ENCODE data around the gene SEZ6. TPM values are rescaled to one million over a fixed set of nuclear protein-coding genes. Genes with fewer than 3 reads are reported as not detected.
"Not testable (repeated sequence)": the region's sequence is repeated elsewhere in the genome, so short reads cannot be mapped to it uniquely, and the experiment has no call there.

SEZ6 gene
- total RNA-seq, 2 donors from 2014 or later: 0.37 TPM; not detected in 1

DNA sequence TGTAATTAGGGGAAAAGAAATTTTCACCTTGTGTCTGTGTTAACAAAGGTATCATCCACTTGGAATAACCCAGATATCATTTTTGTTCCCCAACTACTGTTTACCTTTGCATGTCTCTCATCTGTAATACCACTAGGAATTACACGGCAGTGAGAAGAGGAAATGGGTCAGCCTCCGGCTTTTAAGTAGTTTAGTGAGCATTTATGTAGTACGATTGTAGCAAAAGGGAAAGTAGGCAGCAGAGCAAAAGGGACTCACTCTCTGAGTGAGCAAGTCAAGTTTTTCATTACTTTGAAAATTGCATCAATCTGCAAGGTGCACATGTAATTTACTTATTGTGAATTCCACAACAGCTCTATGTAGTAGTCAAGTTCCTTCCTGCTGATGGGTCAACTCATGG lies 65.7 kb downstream of the SEZ6 start:
- no peaks in the 10 kb centered on the region for H3K36me3 ChIP-seq
- H3K4me3 ChIP-seq: no peak overlapping the region
- no peaks in the 10 kb centered on the region for H3K9me3 ChIP-seq
- no peak for DNase-seq
- intact Hi-C loops (cut with DNase I): no loop called here
- no peaks in the 10 kb centered on the region for H3K27me3 ChIP-seq
- no peaks in the 10 kb centered on the region for H3K4me1 ChIP-seq
- no peak overlapping the region for H3K27ac ChIP-seq
- H3K9ac ChIP-seq (ENCODE audit: low read depth in 2 of 2, low read length in 2 of 2): no peak overlapping the region
- TF ChIP-seq, protein P1, sequence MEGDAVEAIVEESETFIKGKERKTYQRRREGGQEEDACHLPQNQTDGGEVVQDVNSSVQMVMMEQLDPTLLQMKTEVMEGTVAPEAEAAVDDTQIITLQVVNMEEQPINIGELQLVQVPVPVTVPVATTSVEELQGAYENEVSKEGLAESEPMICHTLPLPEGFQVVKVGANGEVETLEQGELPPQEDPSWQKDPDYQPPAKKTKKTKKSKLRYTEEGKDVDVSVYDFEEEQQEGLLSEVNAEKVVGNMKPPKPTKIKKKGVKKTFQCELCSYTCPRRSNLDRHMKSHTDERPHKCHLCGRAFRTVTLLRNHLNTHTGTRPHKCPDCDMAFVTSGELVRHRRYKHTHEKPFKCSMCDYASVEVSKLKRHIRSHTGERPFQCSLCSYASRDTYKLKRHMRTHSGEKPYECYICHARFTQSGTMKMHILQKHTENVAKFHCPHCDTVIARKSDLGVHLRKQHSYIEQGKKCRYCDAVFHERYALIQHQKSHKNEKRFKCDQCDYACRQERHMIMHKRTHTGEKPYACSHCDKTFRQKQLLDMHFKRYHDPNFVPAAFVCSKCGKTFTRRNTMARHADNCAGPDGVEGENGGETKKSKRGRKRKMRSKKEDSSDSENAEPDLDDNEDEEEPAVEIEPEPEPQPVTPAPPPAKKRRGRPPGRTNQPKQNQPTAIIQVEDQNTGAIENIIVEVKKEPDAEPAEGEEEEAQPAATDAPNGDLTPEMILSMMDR (IDR thresholded peaks at IDR 0.05): no peak

DNA sequence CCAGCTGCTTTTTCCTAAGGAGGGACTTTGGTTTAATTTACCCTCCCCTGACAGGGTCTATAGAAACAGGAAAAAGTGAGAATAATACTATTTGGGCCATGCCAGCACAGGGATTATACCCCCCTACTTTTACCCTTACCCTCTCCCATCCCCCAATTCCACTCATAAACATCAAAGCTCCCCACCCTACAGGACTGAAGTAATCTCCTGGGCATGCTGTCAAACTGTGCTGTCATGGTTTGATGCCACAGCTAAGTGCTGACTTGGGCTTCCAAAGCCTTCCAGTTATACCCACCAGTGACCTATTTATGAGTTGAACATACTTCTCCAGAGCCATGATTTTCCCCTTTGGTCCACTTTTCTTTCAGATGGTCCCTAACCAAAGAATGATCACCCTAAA lies 67.3 kb downstream of the SEZ6 start:
- H3K9ac ChIP-seq (ENCODE audit: low read depth in 2 of 2, low read length in 2 of 2): peak overlapping the region in 1 of 2 donors; percentile 0
- no peak for DNase-seq
- intact Hi-C loops (cut with DNase I): no loop called here
- H3K27me3 ChIP-seq: no peaks in the 10 kb centered on the region
- no peaks in the 10 kb centered on the region for H3K9me3 ChIP-seq
- H3K4me3 ChIP-seq: no peak overlapping the region
- H3K4me1 ChIP-seq: no peaks in the 10 kb centered on the region
- no peak overlapping the region for H3K27ac ChIP-seq
- TF ChIP-seq, protein P1 (IDR thresholded peaks at IDR 0.05): no peak
- H3K36me3 ChIP-seq: no peaks in the 10 kb centered on the region

DNA sequence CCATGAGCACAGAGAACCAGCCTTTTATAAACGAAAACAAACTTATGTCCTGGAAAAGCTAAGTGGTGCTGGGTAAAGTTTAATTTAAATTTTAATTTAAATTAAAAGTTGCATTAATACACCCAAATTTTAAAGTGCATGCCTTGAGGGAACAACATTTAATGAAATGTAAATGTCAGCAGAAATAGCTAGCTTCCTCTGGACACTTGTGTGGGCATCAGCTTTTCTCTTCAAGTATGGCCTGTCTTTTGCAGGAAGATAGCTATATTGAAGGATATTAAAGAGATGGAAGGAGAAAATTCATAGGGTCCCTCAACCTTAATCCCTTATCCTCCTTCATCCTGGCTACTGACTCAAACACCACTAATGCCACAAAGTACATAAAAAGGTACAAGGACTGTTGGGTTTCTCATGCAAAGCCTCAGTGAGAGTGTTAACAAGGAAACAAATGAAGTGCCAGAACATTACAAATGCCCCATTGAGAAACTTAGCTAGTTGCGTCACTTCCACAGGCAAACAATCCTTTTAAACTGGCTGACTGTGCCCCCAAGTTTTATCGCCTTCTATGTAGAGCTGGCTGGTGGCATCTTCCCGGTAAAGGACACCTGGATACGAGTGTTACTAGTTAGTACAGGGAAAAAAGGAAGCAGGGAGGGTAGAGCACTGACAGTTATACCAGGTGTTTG lies 68.6 kb downstream of the SEZ6 start:
- intact Hi-C loops (cut with DNase I): no loop called here
- Histone ChIP-seq H3K9ac (ENCODE audit: low read depth in 2 of 2, low read length in 2 of 2) (no peak overlapping the region), H3K27ac (peak overlapping the region; percentile 23)

DNA sequence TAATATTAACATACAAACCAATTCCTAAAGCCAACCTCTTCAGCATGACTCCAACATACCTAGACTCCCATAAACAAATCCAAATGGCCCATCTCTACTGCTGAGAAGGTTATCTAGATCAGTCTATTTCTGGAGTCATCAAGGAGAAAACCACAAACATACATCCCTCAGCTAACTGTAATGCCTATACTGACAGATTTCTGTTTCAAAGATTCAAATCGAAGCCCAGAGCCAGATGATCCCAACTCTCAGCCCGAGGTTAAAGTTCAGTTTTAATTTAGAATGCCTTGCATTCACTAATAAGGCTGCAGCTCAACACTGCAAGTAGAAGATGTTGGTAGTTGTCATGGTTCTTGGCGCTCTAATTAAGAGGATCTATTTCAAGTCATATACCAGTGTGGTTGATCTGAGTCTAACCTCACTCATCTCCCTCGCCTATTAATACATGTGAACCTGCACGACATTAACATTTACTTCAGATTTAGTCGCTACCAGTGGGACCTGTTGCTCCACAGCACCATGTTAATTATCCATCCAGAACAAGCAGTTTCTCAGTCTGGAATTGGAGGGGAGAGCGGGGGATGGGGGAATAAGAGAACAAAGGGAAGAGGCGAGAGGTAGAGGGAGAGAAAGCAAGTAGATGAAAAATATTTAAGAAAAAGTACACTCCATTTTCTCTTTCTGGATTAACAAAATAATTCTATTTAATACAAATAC lies 69.9 kb downstream of the SEZ6 start:
- H3K9ac ChIP-seq (ENCODE audit: low read depth in 2 of 2, low read length in 2 of 2): no peak overlapping the region
- no peak overlapping the region for H3K4me3 ChIP-seq
- H3K27ac ChIP-seq: no peak overlapping the region
- no peaks in the 10 kb centered on the region for H3K4me1 ChIP-seq
- no peak for DNase-seq
- intact Hi-C loops (cut with DNase I): no loop called here
- TF ChIP-seq, protein P1 (IDR thresholded peaks at IDR 0.05): no peak
- no peaks in the 10 kb centered on the region for H3K9me3 ChIP-seq
- H3K36me3 ChIP-seq: no peaks in the 10 kb centered on the region
- no peaks in the 10 kb centered on the region for H3K27me3 ChIP-seq

More for the DNA sequence above, 68.6 kb downstream of the SEZ6 start:
- DNase-seq: peak; percentile 37
- H3K4me3 ChIP-seq: no peak overlapping the region
- TF ChIP-seq, protein P1 (IDR thresholded peaks at IDR 0.05): no peak
- no peaks in the 10 kb centered on the region for H3K4me1 ChIP-seq
- H3K27me3 ChIP-seq: no peaks in the 10 kb centered on the region
- H3K36me3 ChIP-seq: no peaks in the 10 kb centered on the region
- H3K9me3 ChIP-seq: no peaks in the 10 kb centered on the region

DNA sequence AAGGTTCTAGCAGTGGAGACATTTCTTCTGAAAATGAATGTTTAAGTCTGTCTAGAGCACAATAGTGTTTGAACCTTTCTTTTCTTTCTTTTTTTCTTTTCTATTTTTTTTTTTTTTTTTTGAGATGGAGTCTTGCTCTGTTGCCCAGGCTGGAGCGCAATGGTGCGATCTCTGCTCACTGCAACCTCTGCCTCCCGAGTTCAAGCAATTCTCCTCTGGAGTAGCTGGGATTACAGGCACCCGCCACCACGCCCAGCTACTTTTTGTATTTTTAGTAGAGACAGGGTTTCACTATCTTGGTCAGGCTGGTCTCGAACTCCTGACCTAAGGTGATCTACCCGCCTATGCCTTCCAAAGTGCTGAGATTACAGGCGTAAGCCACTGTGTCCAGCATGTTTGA lies 71.3 kb downstream of the SEZ6 start:
- H3K36me3 ChIP-seq; DNase-seq; H3K9me3 ChIP-seq; H3K27ac ChIP-seq; H3K4me3 ChIP-seq; H3K27me3 ChIP-seq; H3K4me1 ChIP-seq; H3K9ac ChIP-seq (ENCODE audit: low read depth in 2 of 2, low read length in 2 of 2); intact Hi-C loops (cut with DNase I): not testable (repeated sequence)

DNA sequence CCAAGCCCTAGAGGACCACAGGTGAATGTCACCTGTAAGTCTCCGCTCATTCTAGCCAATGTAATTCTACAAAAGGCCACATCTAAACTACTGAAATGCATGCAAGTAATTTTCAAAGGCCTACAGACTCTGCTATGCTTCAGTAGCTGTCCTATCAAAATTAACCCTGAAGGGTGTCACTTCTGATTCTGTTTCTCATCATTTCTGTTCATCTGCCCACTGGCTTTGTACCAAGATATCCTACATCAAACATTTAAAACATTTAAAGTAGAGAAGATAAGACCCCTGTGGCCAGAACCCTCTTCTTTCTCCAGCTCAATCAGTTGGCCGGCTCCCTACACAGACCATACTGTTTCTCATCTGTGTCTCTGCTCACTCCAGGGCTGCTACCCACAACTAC lies 76.0 kb downstream of the SEZ6 start:
- Histone ChIP-seq H3K27ac (no peak overlapping the region), H3K9me3 (no peaks in the 10 kb centered on the region), H3K4me3 (no peak overlapping the region), H3K4me1 (no peaks in the 10 kb centered on the region), H3K27me3 (no peaks in the 10 kb centered on the region), H3K36me3 (no peaks in the 10 kb centered on the region), H3K9ac (ENCODE audit: low read depth in 2 of 2, low read length in 2 of 2) (no peak overlapping the region)
- intact Hi-C loops (cut with DNase I): no loop called here
- DNase-seq: no peak
- TF ChIP-seq, protein P1 (IDR thresholded peaks at IDR 0.05): no peak
